K562 (cell line): ENCODE results near the gene GPS2. TPM values are rescaled to one million over a fixed set of nuclear protein-coding genes. Genes with fewer than 3 reads are reported as not detected.

Experiments
- CBFA2T2 ChIP-seq: fragments of 450-650 bp; conservative IDR thresholded peaks from 2 replicates; pipeline ENCODE4 v1.6.1; 2017; ENCODE audit warnings: mild to moderate bottlenecking
- CBFA2T3 ChIP-seq: fragments of 450-650 bp; IDR thresholded peaks from 2 replicates; pipeline ENCODE4 v1.6.1; 2017
- FOXA3 ChIP-seq, 2 experiments: fragments of 450-650 bp in 1 of 2; sonication (generic) in 1 of 2; formaldehyde crosslinking; IDR thresholded peaks in 1 of 2; conservative IDR thresholded peaks in 1 of 2; 2 replicates each; pipeline versions ENCODE4 v1.4.0 to v1.8.0; 2020 to 2022; ENCODE audit warnings: mild to moderate bottlenecking in 2 of 2, missing genetic modification reagents in 1 of 2
- HDAC1 ChIP-seq, 2 experiments: fragments of 450-650 bp; IDR thresholded peaks; 2 replicates each; pipeline ENCODE4 v1.6.1; 2016 to 2017; ENCODE audit warnings: inconsistent platforms in 1 of 2, mild to moderate bottlenecking in 1 of 2, moderate library complexity in 1 of 2
- MTA2 ChIP-seq: fragments of 450-650 bp; IDR thresholded peaks from 2 replicates; pipeline ENCODE4 v1.6.1; 2016; ENCODE audit warnings: low read depth
- MYC ChIP-seq, 2 experiments: fragments of 250-450 bp in 1 of 2; sonication (Bioruptor Pico) in 1 of 2; IDR thresholded peaks; 2 replicates each; pipeline versions ENCODE4 v1.5.1 to v1.6.1; 2012 to 2021; ENCODE audit warnings: low read depth in 2 of 2, borderline replicate concordance in 1 of 2, improper control_type of control experiment in 1 of 2, low read length in 1 of 2, mild to moderate bottlenecking in 1 of 2, moderate library complexity in 1 of 2
- SIN3A ChIP-seq, 2 experiments: fragments of 150-350 bp in 1 of 2; IDR thresholded peaks; 2 replicates each; pipeline ENCODE4 v1.6.1; 2011 to 2016; ENCODE audit warnings: borderline replicate concordance in 2 of 2, low read depth in 2 of 2, low read length in 2 of 2, mild to moderate bottlenecking in 2 of 2, moderate library complexity in 2 of 2; ENCODE audit not compliant: control insufficient read depth in 1 of 2
- SIX5 ChIP-seq, 2 experiments: IDR thresholded peaks; 2 replicates each; pipeline ENCODE4 v1.6.1; 2011; ENCODE audit warnings: low read length in 2 of 2, borderline replicate concordance in 1 of 2, low read depth in 1 of 2, mild to moderate bottlenecking in 1 of 2, moderate library complexity in 1 of 2; ENCODE audit not compliant: insufficient read depth in 1 of 2
- SMARCA4 ChIP-seq: fragments of 450-650 bp; IDR thresholded peaks from 2 replicates; pipeline ENCODE4 v1.6.1; 2016
- SRF ChIP-seq, 2 experiments: fragments of 250-450, 450-650 bp in 1 of 2; sonication (Bioruptor Pico) in 1 of 2; sonication (generic) in 1 of 2; formaldehyde crosslinking; IDR thresholded peaks; 2 replicates each; pipeline versions ENCODE4 v1.5.0 to v1.5.1; 2020 to 2022; ENCODE audit warnings: mild to moderate bottlenecking in 1 of 2, missing genetic modification reagents in 1 of 2
- TBP ChIP-seq: optimal IDR thresholded peaks from 2 replicates; pipeline ENCODE3; 2011; ENCODE audit warnings: low read depth, low read length, improper control_type of control experiment
- TCF3 ChIP-seq: sonication (generic); formaldehyde crosslinking; IDR thresholded peaks from 2 replicates; pipeline ENCODE4 v1.4.0; 2020; ENCODE audit warnings: mild to moderate bottlenecking, missing genetic modification reagents
- TEAD1 ChIP-seq, 2 experiments: fragments of 450-650 bp in 1 of 2; sonication (generic) in 1 of 2; formaldehyde crosslinking; IDR thresholded peaks; 2 replicates each; pipeline versions ENCODE4 v1.4.0 to v1.8.0; 2020 to 2022; ENCODE audit warnings: mild to moderate bottlenecking in 2 of 2, missing genetic modification reagents in 1 of 2
- USF1 ChIP-seq: sonication (generic); formaldehyde crosslinking; IDR thresholded peaks from 2 replicates; pipeline ENCODE4 v1.9.0; 2022; ENCODE audit warnings: mild to moderate bottlenecking, missing genetic modification reagents
- YBX1 ChIP-seq: fragments of 450-650 bp; IDR thresholded peaks from 2 replicates; pipeline ENCODE4 v1.7.1; 2016; ENCODE audit warnings: mild to moderate bottlenecking
- ZFP1 ChIP-seq: fragments of 450-650 bp; formaldehyde crosslinking; IDR thresholded peaks from 2 replicates; pipeline ENCODE4 v1.4.0; 2020; ENCODE audit warnings: mild to moderate bottlenecking, mixed read lengths
- ZNF384 ChIP-seq: IDR thresholded peaks from 2 replicates; pipeline ENCODE4 v1.6.1; 2012; ENCODE audit warnings: low read depth, low read length, improper control_type of control experiment
- polyA plus RNA-seq, 8 experiments: library from polyadenylated mRNA; depleted of rRNA in 4 of 8; stranded (reverse) in 5 of 8; unstranded in 3 of 8; fragments of >200 nt; fragmentation: Nextera tagmentation in 2 of 8; fragmentation: Illumina TruSeq in 1 of 8; extraction: Ambion mirVana in 2 of 8; extraction: Trizol in 1 of 8; gene quantifications; 2 replicates each; pipeline versions ENCODE4 v1.2.1 to v1.2.3, GENCODE V29; 2011 to 2014; ENCODE audit warnings: inconsistent platforms in 1 of 8, missing spikeins in 1 of 8
- total RNA-seq, 7 experiments: library from RNA; depleted of rRNA in 6 of 7; stranded (reverse); fragments of >200 nt in 6 of 7; fragmentation: Illumina TruSeq in 2 of 7; extraction: Trizol in 2 of 7; gene quantifications; 2 replicates each; pipeline versions ENCODE4 v1.2.1 to v1.2.3, GENCODE V29; 2011 to 2021; ENCODE audit warnings: low replicate concordance in 1 of 7

The GPS2 gene
- total and polyA plus RNA-seq, 9 of the 15 experiments (the other 6 are each of a cell fraction or from before 2014, with no cell fraction given) = 18.3 to 75.7 (median 37.0) TPM

- TF ChIP-seq YBX1 = no peak
- peak; percentile 48 to 70; a peak in 2 of 4 replicates for TF ChIP-seq FOXA3 (CRISPR knock-in tag; conservative IDR thresholded peaks at IDR 0.05 in 1 of 2, IDR thresholded peaks at IDR 0.05 in 1 of 2)
- 0 out of 4 replicates have a peak, but pooled peaks of 1 of the 2 experiments have one; percentile 17 for TF ChIP-seq TEAD1 (CRISPR knock-in tag; IDR thresholded peaks at IDR 0.05)
- TF ChIP-seq HDAC1 (IDR thresholded peaks at IDR 0.05) = 0 out of 4 replicates have a peak, but pooled peaks of 1 of the 2 experiments have one; percentile 9
- TF ChIP-seq SMARCA4 = 0 out of 2 replicates have a peak, but pooled peaks have one; percentile 11
- peak; percentile 58; the same call in 1 of the 2 replicates for TF ChIP-seq MYC (IDR thresholded peaks at IDR 0.05; ENCODE audit: low read depth, low read length)
- no peak for TF ChIP-seq MYC (CRISPR knock-in tag; IDR thresholded peaks at IDR 0.05; ENCODE audit: borderline replicate concordance, low read depth)
- 0 out of 2 replicates have a peak, but pooled peaks have one; percentile 30 for TF ChIP-seq CBFA2T2
- TF ChIP-seq SIN3A (IDR thresholded peaks at IDR 0.05; ENCODE audit: borderline replicate concordance in 2 of 2, control insufficient read depth in 1 of 2, low read depth in 2 of 2, low read length in 2 of 2) = peak in 1 of 2 experiments; percentile 35; a peak in 1 of 4 replicates
- no peak for TF ChIP-seq MTA2
- peak; percentile 45; the same call in 1 of the 2 replicates for TF ChIP-seq ZNF384
- TF ChIP-seq CBFA2T3 = peak; percentile 45; the same call in 1 of the 2 replicates
- TF ChIP-seq USF1 (CRISPR knock-in tag) = 0 out of 2 replicates have a peak, but pooled peaks have one; percentile 28
- TF ChIP-seq TCF3 (CRISPR knock-in tag) = peak; percentile 58
- peak in 1 of 2 experiments; percentile 93; a peak in 2 of 4 replicates for TF ChIP-seq SRF (CRISPR knock-in tag; IDR thresholded peaks at IDR 0.05)
- TF ChIP-seq ZFP1 = no peak
- TF ChIP-seq SIX5 (IDR thresholded peaks at IDR 0.05; ENCODE audit: borderline replicate concordance in 1 of 2, insufficient read depth in 1 of 2, low read depth in 1 of 2, low read length in 2 of 2) = no peak
- no peak for TF ChIP-seq TBP
These were observed 32.3 kb downstream of the GPS2 start (continued) for GRCh38 chr17:7282752-7283321.
